ENCODE data around the gene TRPM6.

TRPM6 gene

GRCh38 chr9:74817281-74817810, 70.4 kb downstream of the TRPM6 start:
- no peak for TF ChIP-seq CREB1 (IDR thresholded peaks at IDR 0.05; ENCODE audit: low read depth)
- no peak for TF ChIP-seq REST (IDR thresholded peaks at IDR 0.05; ENCODE audit: low read depth)
- no peak for TF ChIP-seq TCF12 (IDR thresholded peaks at IDR 0.05; ENCODE audit: low read depth)
- TF ChIP-seq FOXM1 (IDR thresholded peaks at IDR 0.05; ENCODE audit: borderline replicate concordance, low read depth): no peak
- TF ChIP-seq TEAD4 (IDR thresholded peaks at IDR 0.05): no peak
- no peak for TF ChIP-seq NFIC (IDR thresholded peaks at IDR 0.05)
- TF ChIP-seq YY1 (IDR thresholded peaks at IDR 0.05; ENCODE audit: low read depth): no peak
- TF ChIP-seq ZBTB7A (IDR thresholded peaks at IDR 0.05; ENCODE audit: low read depth): no peak

GRCh38 chr9:74810200-74810599, 77.5 kb downstream of the TRPM6 start:
- no peak for TF ChIP-seq ZBTB7A (IDR thresholded peaks at IDR 0.05; ENCODE audit: low read depth)
- TF ChIP-seq TAF1 (IDR thresholded peaks at IDR 0.05; ENCODE audit: low read depth): no peak
- no peak for TF ChIP-seq TCF12 (IDR thresholded peaks at IDR 0.05; ENCODE audit: low read depth)
- TF ChIP-seq RAD21 (IDR thresholded peaks at IDR 0.05; ENCODE audit: low read depth): no peak
- no peak for TF ChIP-seq YY1 (IDR thresholded peaks at IDR 0.05; ENCODE audit: low read depth)
- no peak for TF ChIP-seq TEAD4 (IDR thresholded peaks at IDR 0.05)
- no peak for TF ChIP-seq MAX (IDR thresholded peaks at IDR 0.05)
- no peak for TF ChIP-seq USF1 (IDR thresholded peaks at IDR 0.05)
- TF ChIP-seq REST (IDR thresholded peaks at IDR 0.05; ENCODE audit: low read depth): no peak
- TF ChIP-seq NFIC (IDR thresholded peaks at IDR 0.05): no peak
- no peak for TF ChIP-seq EGR1 (IDR thresholded peaks at IDR 0.05)
- TF ChIP-seq FOXM1 (IDR thresholded peaks at IDR 0.05; ENCODE audit: borderline replicate concordance, low read depth): no peak
- no peak for TF ChIP-seq EP300 (IDR thresholded peaks at IDR 0.05; ENCODE audit: borderline replicate concordance)
- TF ChIP-seq CEBPB (IDR thresholded peaks at IDR 0.05): no peak
- no peak for TF ChIP-seq CREB1 (IDR thresholded peaks at IDR 0.05; ENCODE audit: low read depth)

- TF ChIP-seq NFIC (IDR thresholded peaks at IDR 0.05) (peak; percentile 14; the same call in 1 of the 2 replicates), TAF1 (IDR thresholded peaks at IDR 0.05; ENCODE audit: low read depth) (no peak), CEBPB (IDR thresholded peaks at IDR 0.05) (no peak), TCF12 (IDR thresholded peaks at IDR 0.05; ENCODE audit: low read depth) (no peak), EP300 (IDR thresholded peaks at IDR 0.05; ENCODE audit: borderline replicate concordance) (no peak)
Measured at GRCh38 chr9:74804018-74804385, 83.7 kb downstream of the TRPM6 start.

GRCh38 chr9:74803376-74804017, 84.2 kb downstream of the TRPM6 start:
- no peak for TF ChIP-seq EGR1 (IDR thresholded peaks at IDR 0.05)
- TF ChIP-seq CEBPB (IDR thresholded peaks at IDR 0.05): no peak
- TF ChIP-seq FOXM1 (IDR thresholded peaks at IDR 0.05; ENCODE audit: borderline replicate concordance, low read depth): no peak
- no peak for TF ChIP-seq YY1 (IDR thresholded peaks at IDR 0.05; ENCODE audit: low read depth)
- no peak for TF ChIP-seq TAF1 (IDR thresholded peaks at IDR 0.05; ENCODE audit: low read depth)
- no peak for TF ChIP-seq TEAD4 (IDR thresholded peaks at IDR 0.05)
- TF ChIP-seq REST (IDR thresholded peaks at IDR 0.05; ENCODE audit: low read depth): no peak
- no peak for TF ChIP-seq TCF12 (IDR thresholded peaks at IDR 0.05; ENCODE audit: low read depth)
- TF ChIP-seq EP300 (IDR thresholded peaks at IDR 0.05; ENCODE audit: borderline replicate concordance): no peak
- no peak for TF ChIP-seq USF1 (IDR thresholded peaks at IDR 0.05)
- TF ChIP-seq CREB1 (IDR thresholded peaks at IDR 0.05; ENCODE audit: low read depth): no peak
- no peak for TF ChIP-seq MAX (IDR thresholded peaks at IDR 0.05)
- no peak for TF ChIP-seq RAD21 (IDR thresholded peaks at IDR 0.05; ENCODE audit: low read depth)
- no peak for TF ChIP-seq NFIC (IDR thresholded peaks at IDR 0.05)
- TF ChIP-seq ZBTB7A (IDR thresholded peaks at IDR 0.05; ENCODE audit: low read depth): no peak

Data from Ishikawa (cell line).